ENCODE measurements around the gene SPATA3.
"Not testable (repeated sequence)": the region's sequence is repeated elsewhere in the genome, so short reads cannot be mapped to it uniquely, and the experiment has no call there.

GRCh38 chr2:230968314-230968713 lies 27.6 kb upstream of the SPATA3 start:
- TF ChIP-seq, protein P1, sequence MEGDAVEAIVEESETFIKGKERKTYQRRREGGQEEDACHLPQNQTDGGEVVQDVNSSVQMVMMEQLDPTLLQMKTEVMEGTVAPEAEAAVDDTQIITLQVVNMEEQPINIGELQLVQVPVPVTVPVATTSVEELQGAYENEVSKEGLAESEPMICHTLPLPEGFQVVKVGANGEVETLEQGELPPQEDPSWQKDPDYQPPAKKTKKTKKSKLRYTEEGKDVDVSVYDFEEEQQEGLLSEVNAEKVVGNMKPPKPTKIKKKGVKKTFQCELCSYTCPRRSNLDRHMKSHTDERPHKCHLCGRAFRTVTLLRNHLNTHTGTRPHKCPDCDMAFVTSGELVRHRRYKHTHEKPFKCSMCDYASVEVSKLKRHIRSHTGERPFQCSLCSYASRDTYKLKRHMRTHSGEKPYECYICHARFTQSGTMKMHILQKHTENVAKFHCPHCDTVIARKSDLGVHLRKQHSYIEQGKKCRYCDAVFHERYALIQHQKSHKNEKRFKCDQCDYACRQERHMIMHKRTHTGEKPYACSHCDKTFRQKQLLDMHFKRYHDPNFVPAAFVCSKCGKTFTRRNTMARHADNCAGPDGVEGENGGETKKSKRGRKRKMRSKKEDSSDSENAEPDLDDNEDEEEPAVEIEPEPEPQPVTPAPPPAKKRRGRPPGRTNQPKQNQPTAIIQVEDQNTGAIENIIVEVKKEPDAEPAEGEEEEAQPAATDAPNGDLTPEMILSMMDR (IDR thresholded peaks at IDR 0.05; ENCODE audit: insufficient read depth, low read length, poor library complexity, severe bottlenecking), result not testable (repeated sequence)
- not testable (repeated sequence) for TF ChIP-seq EZH2phosphoT487 (conservative IDR thresholded peaks at IDR 0.05; ENCODE audit: low read length)

All from SU-DHL-6 (cell line).